Adrenal gland (tissue), 12 donors: ENCODE data around the gene MED20. TPM values are rescaled to one million over a fixed set of nuclear protein-coding genes. Genes with fewer than 3 reads are reported as not detected.

Experiments used
- DNase-seq, 7 donors: peaks; one replicate each; pipeline ENCODE4 v3.0.0-alpha.2; 2019 to 2020
- H3K27ac ChIP-seq, 5 donors: fragments of 200-600 bp; sonication (generic) in 4 of 5; 1 replicate in 3 of 5; 2 replicates in 2 of 5; pipeline versions ENCODE4 v1.5.1 to v1.8.0; 2016 to 2020; ENCODE audit warnings: mild to moderate bottlenecking in 1 of 5
- H3K27me3 ChIP-seq: fragments of 200-600 bp; 2 replicates; pipeline ENCODE4 v1.8.0; 2021
- H3K36me3 ChIP-seq, 2 donors: fragments of 200-600 bp; replicated peaks in 1 of 2; 1 replicate in 1 of 2; 2 replicates in 1 of 2; pipeline versions ENCODE4 v1.5.1 to v1.8.0; 2018 to 2022
- H3K4me1 ChIP-seq, 2 donors: fragments of 200-600 bp; replicated peaks in 1 of 2; 1 replicate in 1 of 2; 2 replicates in 1 of 2; pipeline versions ENCODE4 v1.5.1 to v1.8.0; 2018 to 2021
- H3K4me3 ChIP-seq, 4 donors: fragments of 200-600 bp; sonication (generic) in 3 of 4; one replicate each; pipeline ENCODE4 v1.5.1; 2016 to 2018
- H3K9me3 ChIP-seq, 3 donors: fragments of 200-600 bp; sonication (generic) in 1 of 3; replicated peaks in 1 of 3; 1 replicate in 2 of 3; 2 replicates in 1 of 3; pipeline versions ENCODE4 v1.5.1 to v1.8.0; 2016 to 2021
- CTCF ChIP-seq, 6 experiments: fragments of 450-650 bp in 4 of 6; fragments of 200-600 bp in 2 of 6; sonication (generic) in 1 of 6; IDR thresholded peaks; 1 replicate in 5 of 6; 2 replicates in 1 of 6; pipeline versions ENCODE4 v1.5.1 to v1.8.0; 2016 to 2021; ENCODE audit warnings: antibody characterized with exemption in 6 of 6, mild to moderate bottlenecking in 2 of 6, moderate library complexity in 1 of 6
- POLR2A ChIP-seq, 2 donors: fragments of 450-650 bp; IDR thresholded peaks; one replicate each; pipeline ENCODE4 v1.6.1; 2017; ENCODE audit warnings: antibody characterized with exemption in 2 of 2, mild to moderate bottlenecking in 2 of 2, moderate library complexity in 1 of 2
- WGBS, 4 donors: extraction: QIAGEN DNeasy Blood & Tissue Kit in 2 of 4; methylation state at CpG; one replicate each; pipeline versions ENCODE4 v1.1.5 to v1.1.7; 2013 to 2017; 5-methylcytosine and 5-hydroxymethylcytosine counted together
- intact Hi-C, 2 donors: fragments of 100-400 bp; cut with DNase I; formaldehyde crosslinking; loops; one replicate each; pipeline versions ENCODE4 v1.14.1 to v1.15.0; 2022 to 2023
- polyA plus RNA-seq, 3 donors: library from polyadenylated mRNA; stranded (reverse); fragments of 200-250 nt in 2 of 3; fragments of 350-450 nt in 1 of 3; fragmentation: Illumina TruSeq in 1 of 3; extraction: RNeasy Lipid Tissue Mini Kit (QIAGEN cat#74804) in 1 of 3; gene quantifications; one replicate each; pipeline ENCODE4 v1.2.3, GENCODE V29; 2013 to 2014
- total RNA-seq, 9 donors: library from RNA; depleted of rRNA in 4 of 9; stranded (reverse); fragments of >200 nt in 4 of 9; fragments of 120-200 nt in 1 of 9; fragmentation: NEBNext Ultra II Directional in 1 of 9; extraction: Animal tissue kit (Norgen Biotek cat#: 25700) in 1 of 9; gene quantifications; one replicate each; pipeline versions ENCODE4 v1.1.0 to v1.2.4, GENCODE V29; 2013 to 2023
- donor health status: healthy with polysubstance abuse.
- donor health status: Bipolar disorder and iron deficiency.
- donor health status: DM: yes; HTN: yes; CAD: no.
- donor health status: DM: no; HTN: no; CAD: no.
- donor health status: DM: no; HTN: no; CAD: no.
- donor health status: DM: yes; HTN: yes; CAD: no.

Gene MED20
- total and polyA plus RNA-seq, 12 donors: 8.2 to 36.5 (median 23.1) TPM

DNA sequence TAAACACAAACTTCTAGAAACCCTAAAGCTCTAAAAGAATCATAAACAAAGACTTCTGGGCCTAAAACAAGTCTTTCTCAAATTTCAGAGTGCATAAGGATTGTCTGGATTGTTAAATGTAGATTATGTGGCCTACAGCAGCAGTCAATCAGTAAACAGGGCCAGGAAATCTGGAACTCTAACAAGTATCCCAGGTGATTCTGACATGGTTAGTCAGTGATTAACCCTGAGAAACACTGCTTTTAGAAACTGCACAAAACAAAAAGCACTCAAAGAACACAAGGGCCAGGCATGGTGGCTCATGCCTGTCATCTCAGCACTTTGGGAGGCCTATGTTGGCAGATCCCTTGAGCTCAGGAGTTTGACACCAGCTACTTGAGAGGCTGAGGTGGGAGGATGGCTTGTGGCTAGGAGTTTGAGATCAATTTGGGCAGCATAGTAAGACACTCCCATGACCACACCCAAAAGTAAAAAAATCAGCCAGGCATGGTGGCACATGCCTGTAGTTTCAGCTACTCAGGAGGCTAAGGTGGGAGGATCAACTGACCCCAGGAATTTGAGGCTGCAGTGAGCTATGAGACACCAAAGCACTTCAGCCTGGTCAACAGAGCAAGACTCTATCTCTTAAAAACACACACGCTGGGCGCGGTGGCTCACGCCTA lies 5.9 kb downstream of the MED20 start:
- peak overlapping the region in 3 of 5 donors; percentile 2 to 32 (median 18) for H3K27ac ChIP-seq
- peaks cover 32 to 37% of the 10 kb centered on the region in 2 donors for H3K4me1 ChIP-seq
- no peak for DNase-seq
- no peaks in the 10 kb centered on the region for H3K9me3 ChIP-seq
- H3K4me3 ChIP-seq: no peak overlapping the region
- no peaks in the 10 kb centered on the region for H3K27me3 ChIP-seq
- peaks cover 0 to 25% of the 10 kb centered on the region in 2 donors for H3K36me3 ChIP-seq
- TF ChIP-seq POLR2A (IDR thresholded peaks at IDR 0.05) (no peak), CTCF (IDR thresholded peaks at IDR 0.05) (no peak)
- 93 to 98% (median 95%) methylated on average over 4 of the region's 4 CpGs for WGBS, 4 donors
- intact Hi-C loops: no loop called here

DNA sequence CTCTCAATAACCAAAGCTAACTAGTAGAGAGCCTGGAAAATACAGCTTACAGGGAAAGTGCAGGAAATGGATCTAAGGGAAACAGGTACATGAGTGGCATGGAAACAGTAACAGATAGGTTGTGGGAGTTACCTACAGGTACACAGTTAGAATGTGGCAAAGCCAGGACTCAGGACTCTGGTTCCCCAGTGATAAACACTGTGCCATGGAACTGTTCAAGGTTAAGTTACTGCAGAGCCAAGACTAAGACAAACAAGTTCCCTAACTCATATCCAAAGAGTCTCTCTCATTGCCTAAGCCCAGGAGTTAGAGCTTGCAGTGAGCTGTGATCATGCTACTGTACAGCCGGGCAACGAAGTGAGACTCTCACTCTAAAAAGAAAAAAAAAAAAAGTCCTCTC lies 6.6 kb downstream of the MED20 start:
- H3K36me3 ChIP-seq: peaks cover 0 to 25% of the 10 kb centered on the region in 2 donors
- WGBS, 4 donors: 59 to 82% (median 65%) methylated on average over 2 of the region's 2 CpGs

DNA sequence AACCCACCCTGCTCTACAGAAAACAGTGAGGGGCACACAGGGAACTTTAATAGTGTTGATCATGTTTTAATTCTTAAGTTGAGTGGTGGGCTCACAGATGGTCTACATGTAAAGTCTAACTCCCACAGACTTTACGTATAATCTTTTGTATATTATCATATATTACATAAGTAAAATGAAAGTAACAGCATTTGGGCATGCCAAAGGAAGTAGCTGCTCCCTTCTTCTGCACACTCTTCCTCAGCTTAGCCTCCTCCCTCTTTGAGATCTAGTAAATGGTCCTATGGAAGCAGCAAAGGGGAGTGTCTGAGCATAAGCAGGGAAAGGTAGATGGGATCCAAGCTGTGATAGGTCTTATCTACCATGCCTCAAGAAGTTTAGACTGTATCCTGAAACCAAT lies 11.2 kb downstream of the MED20 start:
- no peak overlapping the region for H3K27ac ChIP-seq
- no peak overlapping the region for H3K4me3 ChIP-seq
- no peaks in the 10 kb centered on the region for H3K27me3 ChIP-seq
- peaks cover 0 to 59% of the 10 kb centered on the region in 2 donors for H3K36me3 ChIP-seq
- H3K4me1 ChIP-seq: peaks cover 6 to 8% of the 10 kb centered on the region in 2 donors
- DNase-seq: no peak
- intact Hi-C loops: no loop called here
- TF ChIP-seq CTCF (IDR thresholded peaks at IDR 0.05) (no peak), POLR2A (IDR thresholded peaks at IDR 0.05) (no peak)
- H3K9me3 ChIP-seq: no peaks in the 10 kb centered on the region
- 93 to 100% (median 98%) methylated on average over 1 of the region's 1 CpG for WGBS, 4 donors

More for the DNA sequence above, 6.6 kb downstream of the MED20 start:
- H3K27me3 ChIP-seq: no peaks in the 10 kb centered on the region
- no peak for DNase-seq
- H3K27ac ChIP-seq: peak overlapping the region in 1 of 5 donors; percentile 50
- TF ChIP-seq POLR2A (IDR thresholded peaks at IDR 0.05) (no peak), CTCF (IDR thresholded peaks at IDR 0.05) (no peak)
- H3K9me3 ChIP-seq: no peaks in the 10 kb centered on the region
- H3K4me3 ChIP-seq: no peak overlapping the region
- intact Hi-C loops: no loop called here
- peaks cover 27 to 30% of the 10 kb centered on the region in 2 donors for H3K4me1 ChIP-seq

- no peak for TF ChIP-seq POLR2A (IDR thresholded peaks at IDR 0.05)
- TF ChIP-seq CTCF (IDR thresholded peaks at IDR 0.05): peak in 5 of 6 experiments; percentile 10 to 47 (median 45)
- intact Hi-C loops: no loop called here
- Histone ChIP-seq H3K36me3 (peaks cover 0 to 22% of the 10 kb centered on the region in 2 donors), H3K4me1 (no peaks in the 10 kb centered on the region), H3K27me3 (no peaks in the 10 kb centered on the region), H3K27ac (no peak overlapping the region), H3K9me3 (no peaks in the 10 kb centered on the region), H3K4me3 (no peak overlapping the region)
- DNase-seq: peak; percentile 32 to 65 (median 45)
- 88 to 100% (median 94%) methylated on average over 1 of the region's 1 CpG for WGBS, 4 donors
Measured at GRCh38 chr6:41901882-41902519, 18.9 kb downstream of the MED20 start.
